Astrocyte (in vitro differentiated cells and primary cell): ENCODE results near the gene ZNF23.

Experiments used
- EZH2 ChIP-seq: IDR thresholded peaks from 2 replicates; pipeline ENCODE4 v1.6.1; 2012; ENCODE audit warnings: mild to moderate bottlenecking, low read length, inconsistent platforms; ENCODE audit not compliant: insufficient read depth
- TF ChIP-seq, protein P1 (sequence below): IDR thresholded peaks from 2 replicates; pipeline ENCODE4 v1.5.1; 2011; ENCODE audit warnings: low read depth, mild to moderate bottlenecking, inconsistent platforms, low read length, moderate library complexity; ENCODE audit not compliant: insufficient read depth

DNA sequence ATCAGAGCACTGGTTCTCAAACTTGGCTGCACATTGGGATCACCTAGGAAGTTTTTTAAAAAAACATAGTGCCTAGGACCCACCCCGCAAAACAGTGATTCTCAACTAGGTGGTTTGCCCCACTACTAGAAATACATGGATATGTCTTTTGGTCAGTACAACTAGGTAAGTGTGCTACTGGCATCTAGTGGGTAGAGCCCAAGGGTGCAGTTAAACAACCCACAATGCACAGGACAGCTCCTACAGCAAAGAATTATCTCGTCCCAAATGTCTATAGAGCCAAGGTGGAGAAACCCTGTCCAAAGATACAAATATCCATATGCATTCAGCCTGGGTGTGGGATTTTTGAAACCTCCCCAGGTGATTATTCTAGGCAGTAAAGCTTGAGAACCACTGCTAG, 38.9 kb upstream of the ZNF23 start:
- TF ChIP-seq, protein P1, sequence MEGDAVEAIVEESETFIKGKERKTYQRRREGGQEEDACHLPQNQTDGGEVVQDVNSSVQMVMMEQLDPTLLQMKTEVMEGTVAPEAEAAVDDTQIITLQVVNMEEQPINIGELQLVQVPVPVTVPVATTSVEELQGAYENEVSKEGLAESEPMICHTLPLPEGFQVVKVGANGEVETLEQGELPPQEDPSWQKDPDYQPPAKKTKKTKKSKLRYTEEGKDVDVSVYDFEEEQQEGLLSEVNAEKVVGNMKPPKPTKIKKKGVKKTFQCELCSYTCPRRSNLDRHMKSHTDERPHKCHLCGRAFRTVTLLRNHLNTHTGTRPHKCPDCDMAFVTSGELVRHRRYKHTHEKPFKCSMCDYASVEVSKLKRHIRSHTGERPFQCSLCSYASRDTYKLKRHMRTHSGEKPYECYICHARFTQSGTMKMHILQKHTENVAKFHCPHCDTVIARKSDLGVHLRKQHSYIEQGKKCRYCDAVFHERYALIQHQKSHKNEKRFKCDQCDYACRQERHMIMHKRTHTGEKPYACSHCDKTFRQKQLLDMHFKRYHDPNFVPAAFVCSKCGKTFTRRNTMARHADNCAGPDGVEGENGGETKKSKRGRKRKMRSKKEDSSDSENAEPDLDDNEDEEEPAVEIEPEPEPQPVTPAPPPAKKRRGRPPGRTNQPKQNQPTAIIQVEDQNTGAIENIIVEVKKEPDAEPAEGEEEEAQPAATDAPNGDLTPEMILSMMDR: no peak
- no peak for TF ChIP-seq EZH2
